Gastroesophageal sphincter (tissue), 3 donors: ENCODE results near the gene TMPRSS4.

Source experiments
- CTCF ChIP-seq, 4 experiments: fragments of 200-600 bp in 2 of 4; fragments of 450-650 bp in 2 of 4; sonication (generic) in 1 of 4; IDR thresholded peaks; one replicate each; pipeline ENCODE4 v1.5.1; 2017 to 2019; ENCODE audit warnings: antibody characterized with exemption in 4 of 4, mild to moderate bottlenecking in 2 of 4, moderate library complexity in 2 of 4
- POLR2A ChIP-seq, 2 donors: fragments of 450-650 bp; IDR thresholded peaks; one replicate each; pipeline ENCODE4 v1.6.1; 2017; ENCODE audit warnings: antibody characterized with exemption in 2 of 2, mild to moderate bottlenecking in 2 of 2, moderate library complexity in 1 of 2

GRCh38 chr11:118048472-118049370 is 28.2 kb upstream of the TMPRSS4 start:
- TF ChIP-seq CTCF (IDR thresholded peaks at IDR 0.05) (no peak), POLR2A (IDR thresholded peaks at IDR 0.05) (no peak)
